GM23338 (cell line): ENCODE results near the gene COG1. TPM values are rescaled to one million over a fixed set of nuclear protein-coding genes. Genes with fewer than 3 reads are reported as not detected.

Source experiments
- ATAC-seq: fragments of 200-7000 bp; cut with Tn5 transposase; 3 replicates; pipeline ENCODE4 v1.9.1; 2020
- DNase-seq: peaks from one replicate; pipeline ENCODE4 v3.0.0-alpha.2; 2015; ENCODE audit warnings: low spot score
- H2AFZ ChIP-seq: fragments of 200-600 bp; sonication (generic); 2 replicates; pipeline ENCODE4 v1.8.0; 2016; ENCODE audit warnings: antibody characterized with exemption, mild to moderate bottlenecking, moderate library complexity
- H3F3A ChIP-seq: fragments of 200-600 bp; sonication (generic); replicated peaks from 2 replicates; pipeline ENCODE4 v1.8.0; 2017; ENCODE audit warnings: antibody characterized with exemption, mixed run types, low read depth
- H3K27ac ChIP-seq: fragments of 200-600 bp; sonication (generic); 2 replicates; pipeline ENCODE4 v1.6.1; 2016; ENCODE audit warnings: low read depth
- H3K27me3 ChIP-seq: fragments of 200-600 bp; sonication (generic); 2 replicates; pipeline ENCODE4 v1.8.0; 2016; ENCODE audit warnings: mild to moderate bottlenecking, mixed run types, moderate library complexity; ENCODE audit not compliant: insufficient read depth
- H3K36me3 ChIP-seq: fragments of 200-600 bp; sonication (generic); 2 replicates; pipeline ENCODE4 v1.8.0; 2016; ENCODE audit warnings: mild to moderate bottlenecking; ENCODE audit not compliant: insufficient read depth
- H3K4me1 ChIP-seq: fragments of 200-600 bp; sonication (generic); 2 replicates; pipeline ENCODE4 v1.8.0; 2016; ENCODE audit warnings: mild to moderate bottlenecking, moderate library complexity; ENCODE audit not compliant: insufficient read depth
- H3K4me2 ChIP-seq: fragments of 200-600 bp; sonication (generic); 2 replicates; pipeline ENCODE4 v1.7.1; 2017; ENCODE audit warnings: mixed run types
- H3K4me3 ChIP-seq: fragments of 200-600 bp; sonication (generic); 2 replicates; pipeline ENCODE4 v1.6.1; 2016; ENCODE audit warnings: mixed run types
- H3K79me2 ChIP-seq: fragments of 200-600 bp; sonication (generic); replicated peaks from 2 replicates; pipeline ENCODE4 v1.8.0; 2017; ENCODE audit warnings: mild to moderate bottlenecking; ENCODE audit not compliant: insufficient read depth
- H3K9me2 ChIP-seq: fragments of 200-600 bp; sonication (generic); 2 replicates; pipeline ENCODE4 v1.8.0; 2017; ENCODE audit not compliant: insufficient read depth
- H4K20me1 ChIP-seq: fragments of 200-600 bp; sonication (generic); replicated peaks from 2 replicates; pipeline ENCODE4 v1.8.0; 2017; ENCODE audit warnings: mild to moderate bottlenecking; ENCODE audit not compliant: insufficient read depth
- H3K27ac Mint-ChIP-seq: 2 replicates; pipeline ENCODE4 v1.8.0; 2020; ENCODE audit warnings: inconsistent platforms, mild to moderate bottlenecking, moderate library complexity, mixed read lengths
- H3K27me3 Mint-ChIP-seq: 3 replicates; pipeline ENCODE4 v1.8.0; 2022; ENCODE audit warnings: low read depth, mild to moderate bottlenecking, moderate library complexity, mixed read lengths, inconsistent platforms; ENCODE audit not compliant: insufficient read depth, poor library complexity
- H3K36me3 Mint-ChIP-seq: 3 replicates; pipeline ENCODE4 v1.8.0; 2021; ENCODE audit warnings: low read depth, mild to moderate bottlenecking, inconsistent platforms, moderate library complexity, mixed read lengths
- H3K4me1 Mint-ChIP-seq: 3 replicates; pipeline ENCODE4 v1.8.0; 2020; ENCODE audit warnings: mild to moderate bottlenecking, inconsistent platforms, mixed read lengths
- H3K4me3 Mint-ChIP-seq: 3 replicates; pipeline ENCODE4 v1.8.0; 2021; ENCODE audit warnings: moderate library complexity, mild to moderate bottlenecking, inconsistent platforms, mixed read lengths
- H3K9me3 Mint-ChIP-seq: 3 replicates; pipeline ENCODE4 v1.8.0; 2020; ENCODE audit warnings: moderate library complexity, mild to moderate bottlenecking, inconsistent platforms, mixed read lengths
- CREB1 ChIP-seq: fragments of 250-450 bp; sonication (Bioruptor Pico); IDR thresholded peaks from 2 replicates; pipeline ENCODE4 v1.5.0; 2020; ENCODE audit warnings: low read depth, mild to moderate bottlenecking, moderate library complexity
- EZH2 ChIP-seq: fragments of 200-600 bp; sonication (generic); IDR thresholded peaks from one replicate; pipeline ENCODE4 v1.8.0; 2017; ENCODE audit warnings: antibody characterized with exemption, mild to moderate bottlenecking, low read depth; ENCODE audit not compliant: unreplicated experiment
- EZH2phosphoT487 ChIP-seq: fragments of 200-600 bp; sonication (generic); IDR thresholded peaks from one replicate; pipeline ENCODE4 v1.8.1; 2018; ENCODE audit warnings: antibody characterized with exemption; ENCODE audit not compliant: unreplicated experiment
- JUNB ChIP-seq: IDR thresholded peaks from one replicate; pipeline ENCODE4 v1.6.1; 2016; ENCODE audit warnings: antibody characterized with exemption; ENCODE audit not compliant: unreplicated experiment
- NANOG ChIP-seq: IDR thresholded peaks from 2 replicates; pipeline ENCODE4 v1.6.1; 2016; ENCODE audit warnings: antibody characterized with exemption, borderline replicate concordance
- POLR2AphosphoS5 ChIP-seq: IDR thresholded peaks from 2 replicates; pipeline ENCODE4 v1.6.1; 2016; ENCODE audit warnings: antibody characterized with exemption, low read depth
- STAT1 ChIP-seq: IDR thresholded peaks from one replicate; pipeline ENCODE4 v1.6.1; 2016; ENCODE audit warnings: antibody characterized with exemption; ENCODE audit not compliant: unreplicated experiment
- ZNF114 ChIP-seq: fragments of 250-450 bp; sonication (Bioruptor Pico); IDR thresholded peaks from 2 replicates; pipeline ENCODE4 v1.5.0; 2020; ENCODE audit warnings: mild to moderate bottlenecking, moderate library complexity
- ZNF331 ChIP-seq: fragments of 250-450 bp; sonication (Bioruptor Pico); IDR thresholded peaks from 2 replicates; pipeline ENCODE4 v1.5.0; 2020; ENCODE audit warnings: low read depth, mild to moderate bottlenecking, moderate library complexity
- polyA plus RNA-seq: library from polyadenylated mRNA; unstranded; fragments of >200 nt; fragmentation: Nextera tagmentation; extraction: Ambion mirVana; gene quantifications from 2 replicates; pipeline ENCODE4 v1.2.1, GENCODE V29; 2016
- total RNA-seq: library from RNA; depleted of rRNA; stranded (reverse); fragments of >200 nt; shearing (Covaris generic); gene quantifications from 2 replicates; pipeline ENCODE4 v1.2.3, GENCODE V29; 2014
- TF ChIP-seq, protein P1 (sequence below): IDR thresholded peaks from one replicate; pipeline ENCODE4 v1.6.1; 2018; ENCODE audit warnings: antibody characterized with exemption; ENCODE audit not compliant: unreplicated experiment
- TF ChIP-seq, protein P2 (sequence below), 2 experiments: fragments of 200-600 bp in 1 of 2; sonication (generic) in 1 of 2; conservative IDR thresholded peaks; 2 replicates each; pipeline versions ENCODE4 v1.5.1 to v1.6.1; 2016 to 2017; ENCODE audit warnings: antibody characterized with exemption in 2 of 2, low read depth in 2 of 2, mild to moderate bottlenecking in 2 of 2, moderate library complexity in 1 of 2
- TF ChIP-seq, protein P3 (sequence below): IDR thresholded peaks from 2 replicates; pipeline ENCODE4 v1.6.1; 2016; ENCODE audit warnings: antibody characterized with exemption
- TF ChIP-seq, protein P4 (sequence below): fragments of 250-450 bp; sonication (Bioruptor Pico); IDR thresholded peaks from 2 replicates; pipeline ENCODE4 v1.5.0; 2020; ENCODE audit warnings: mild to moderate bottlenecking, moderate library complexity

Gene COG1
- total and polyA plus RNA-seq, 2 experiments from 2014 or later = 15.0 to 26.1 TPM

DNA sequence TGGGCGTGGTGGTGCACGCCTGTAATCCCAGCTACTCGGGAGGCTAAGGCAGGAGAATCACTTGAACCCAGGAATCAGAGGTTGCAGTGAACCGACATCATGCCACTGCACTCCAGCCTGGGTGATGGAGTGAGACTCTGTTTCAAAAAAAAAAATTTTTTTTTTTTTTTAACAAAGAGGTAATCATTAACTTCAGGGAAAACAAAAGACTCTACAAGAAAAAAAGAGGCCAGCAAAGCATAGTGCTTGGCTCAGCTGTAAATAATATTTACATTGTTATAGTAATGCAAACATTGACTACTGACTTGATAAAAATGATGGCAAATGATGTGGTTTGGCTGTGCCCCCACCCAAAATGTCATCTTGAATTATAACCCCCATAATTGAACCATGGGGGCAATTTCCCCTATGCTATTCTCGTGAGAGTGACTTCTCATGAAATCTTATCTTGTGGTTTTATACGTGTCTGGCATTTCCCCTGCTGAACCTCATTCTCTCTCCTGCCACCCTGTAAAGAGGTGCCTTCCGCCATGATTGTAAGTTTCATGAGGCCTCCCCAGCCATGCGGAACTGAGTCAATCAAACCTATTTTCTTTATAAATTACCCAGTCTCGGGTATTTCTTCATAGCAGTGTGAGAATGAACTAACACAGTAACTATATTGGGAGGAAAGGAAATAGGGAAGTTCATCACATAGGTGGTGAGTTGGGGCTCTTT is 40.8 kb upstream of the COG1 start:
- Histone ChIP-seq H3F3A (peaks cover 5% of the 10 kb centered on the region; the same call in 1 of the 2 replicates), H3K4me3 (no peak overlapping the region), H3K27ac (no peak overlapping the region), H3K9me2 (no peaks in the 10 kb centered on the region), H3K27me3 (no peaks in the 10 kb centered on the region), H3K79me2 (no peaks in the 10 kb centered on the region), H3K4me2 (no peak overlapping the region), H4K20me1 (no peaks in the 10 kb centered on the region), H3K36me3 (no peaks in the 10 kb centered on the region), H2AFZ (no peak overlapping the region), H3K4me1 (peaks cover 19% of the 10 kb centered on the region)
- ATAC-seq (no peak), DNase-seq (no peak)
- peaks cover 11% of the 10 kb centered on the region for H3K27me3 Mint-ChIP-seq
- no peak overlapping the region for H3K27ac Mint-ChIP-seq
- peaks cover 17% of the 10 kb centered on the region for H3K9me3 Mint-ChIP-seq
- H3K36me3 Mint-ChIP-seq = peaks cover 5% of the 10 kb centered on the region; the same call in 1 of the 3 replicates
- H3K4me1 Mint-ChIP-seq = peaks cover 18% of the 10 kb centered on the region
- TF ChIP-seq NANOG (no peak), STAT1 (no peak), ZNF114 (CRISPR knock-in tag) (no peak), CREB1 (no peak), POLR2AphosphoS5 (no peak), EZH2phosphoT487 (no peak), JUNB (no peak), EZH2 (no peak), ZNF331 (CRISPR knock-in tag) (no peak)
- TF ChIP-seq, protein P1, sequence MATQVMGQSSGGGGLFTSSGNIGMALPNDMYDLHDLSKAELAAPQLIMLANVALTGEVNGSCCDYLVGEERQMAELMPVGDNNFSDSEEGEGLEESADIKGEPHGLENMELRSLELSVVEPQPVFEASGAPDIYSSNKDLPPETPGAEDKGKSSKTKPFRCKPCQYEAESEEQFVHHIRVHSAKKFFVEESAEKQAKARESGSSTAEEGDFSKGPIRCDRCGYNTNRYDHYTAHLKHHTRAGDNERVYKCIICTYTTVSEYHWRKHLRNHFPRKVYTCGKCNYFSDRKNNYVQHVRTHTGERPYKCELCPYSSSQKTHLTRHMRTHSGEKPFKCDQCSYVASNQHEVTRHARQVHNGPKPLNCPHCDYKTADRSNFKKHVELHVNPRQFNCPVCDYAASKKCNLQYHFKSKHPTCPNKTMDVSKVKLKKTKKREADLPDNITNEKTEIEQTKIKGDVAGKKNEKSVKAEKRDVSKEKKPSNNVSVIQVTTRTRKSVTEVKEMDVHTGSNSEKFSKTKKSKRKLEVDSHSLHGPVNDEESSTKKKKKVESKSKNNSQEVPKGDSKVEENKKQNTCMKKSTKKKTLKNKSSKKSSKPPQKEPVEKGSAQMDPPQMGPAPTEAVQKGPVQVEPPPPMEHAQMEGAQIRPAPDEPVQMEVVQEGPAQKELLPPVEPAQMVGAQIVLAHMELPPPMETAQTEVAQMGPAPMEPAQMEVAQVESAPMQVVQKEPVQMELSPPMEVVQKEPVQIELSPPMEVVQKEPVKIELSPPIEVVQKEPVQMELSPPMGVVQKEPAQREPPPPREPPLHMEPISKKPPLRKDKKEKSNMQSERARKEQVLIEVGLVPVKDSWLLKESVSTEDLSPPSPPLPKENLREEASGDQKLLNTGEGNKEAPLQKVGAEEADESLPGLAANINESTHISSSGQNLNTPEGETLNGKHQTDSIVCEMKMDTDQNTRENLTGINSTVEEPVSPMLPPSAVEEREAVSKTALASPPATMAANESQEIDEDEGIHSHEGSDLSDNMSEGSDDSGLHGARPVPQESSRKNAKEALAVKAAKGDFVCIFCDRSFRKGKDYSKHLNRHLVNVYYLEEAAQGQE = no peak
- TF ChIP-seq, protein P2, sequence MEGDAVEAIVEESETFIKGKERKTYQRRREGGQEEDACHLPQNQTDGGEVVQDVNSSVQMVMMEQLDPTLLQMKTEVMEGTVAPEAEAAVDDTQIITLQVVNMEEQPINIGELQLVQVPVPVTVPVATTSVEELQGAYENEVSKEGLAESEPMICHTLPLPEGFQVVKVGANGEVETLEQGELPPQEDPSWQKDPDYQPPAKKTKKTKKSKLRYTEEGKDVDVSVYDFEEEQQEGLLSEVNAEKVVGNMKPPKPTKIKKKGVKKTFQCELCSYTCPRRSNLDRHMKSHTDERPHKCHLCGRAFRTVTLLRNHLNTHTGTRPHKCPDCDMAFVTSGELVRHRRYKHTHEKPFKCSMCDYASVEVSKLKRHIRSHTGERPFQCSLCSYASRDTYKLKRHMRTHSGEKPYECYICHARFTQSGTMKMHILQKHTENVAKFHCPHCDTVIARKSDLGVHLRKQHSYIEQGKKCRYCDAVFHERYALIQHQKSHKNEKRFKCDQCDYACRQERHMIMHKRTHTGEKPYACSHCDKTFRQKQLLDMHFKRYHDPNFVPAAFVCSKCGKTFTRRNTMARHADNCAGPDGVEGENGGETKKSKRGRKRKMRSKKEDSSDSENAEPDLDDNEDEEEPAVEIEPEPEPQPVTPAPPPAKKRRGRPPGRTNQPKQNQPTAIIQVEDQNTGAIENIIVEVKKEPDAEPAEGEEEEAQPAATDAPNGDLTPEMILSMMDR (conservative IDR thresholded peaks at IDR 0.05; ENCODE audit: low read depth in 2 of 2) = no peak
- TF ChIP-seq, protein P3, sequence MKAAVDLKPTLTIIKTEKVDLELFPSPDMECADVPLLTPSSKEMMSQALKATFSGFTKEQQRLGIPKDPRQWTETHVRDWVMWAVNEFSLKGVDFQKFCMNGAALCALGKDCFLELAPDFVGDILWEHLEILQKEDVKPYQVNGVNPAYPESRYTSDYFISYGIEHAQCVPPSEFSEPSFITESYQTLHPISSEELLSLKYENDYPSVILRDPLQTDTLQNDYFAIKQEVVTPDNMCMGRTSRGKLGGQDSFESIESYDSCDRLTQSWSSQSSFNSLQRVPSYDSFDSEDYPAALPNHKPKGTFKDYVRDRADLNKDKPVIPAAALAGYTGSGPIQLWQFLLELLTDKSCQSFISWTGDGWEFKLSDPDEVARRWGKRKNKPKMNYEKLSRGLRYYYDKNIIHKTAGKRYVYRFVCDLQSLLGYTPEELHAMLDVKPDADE = no peak
- TF ChIP-seq, protein P4, sequence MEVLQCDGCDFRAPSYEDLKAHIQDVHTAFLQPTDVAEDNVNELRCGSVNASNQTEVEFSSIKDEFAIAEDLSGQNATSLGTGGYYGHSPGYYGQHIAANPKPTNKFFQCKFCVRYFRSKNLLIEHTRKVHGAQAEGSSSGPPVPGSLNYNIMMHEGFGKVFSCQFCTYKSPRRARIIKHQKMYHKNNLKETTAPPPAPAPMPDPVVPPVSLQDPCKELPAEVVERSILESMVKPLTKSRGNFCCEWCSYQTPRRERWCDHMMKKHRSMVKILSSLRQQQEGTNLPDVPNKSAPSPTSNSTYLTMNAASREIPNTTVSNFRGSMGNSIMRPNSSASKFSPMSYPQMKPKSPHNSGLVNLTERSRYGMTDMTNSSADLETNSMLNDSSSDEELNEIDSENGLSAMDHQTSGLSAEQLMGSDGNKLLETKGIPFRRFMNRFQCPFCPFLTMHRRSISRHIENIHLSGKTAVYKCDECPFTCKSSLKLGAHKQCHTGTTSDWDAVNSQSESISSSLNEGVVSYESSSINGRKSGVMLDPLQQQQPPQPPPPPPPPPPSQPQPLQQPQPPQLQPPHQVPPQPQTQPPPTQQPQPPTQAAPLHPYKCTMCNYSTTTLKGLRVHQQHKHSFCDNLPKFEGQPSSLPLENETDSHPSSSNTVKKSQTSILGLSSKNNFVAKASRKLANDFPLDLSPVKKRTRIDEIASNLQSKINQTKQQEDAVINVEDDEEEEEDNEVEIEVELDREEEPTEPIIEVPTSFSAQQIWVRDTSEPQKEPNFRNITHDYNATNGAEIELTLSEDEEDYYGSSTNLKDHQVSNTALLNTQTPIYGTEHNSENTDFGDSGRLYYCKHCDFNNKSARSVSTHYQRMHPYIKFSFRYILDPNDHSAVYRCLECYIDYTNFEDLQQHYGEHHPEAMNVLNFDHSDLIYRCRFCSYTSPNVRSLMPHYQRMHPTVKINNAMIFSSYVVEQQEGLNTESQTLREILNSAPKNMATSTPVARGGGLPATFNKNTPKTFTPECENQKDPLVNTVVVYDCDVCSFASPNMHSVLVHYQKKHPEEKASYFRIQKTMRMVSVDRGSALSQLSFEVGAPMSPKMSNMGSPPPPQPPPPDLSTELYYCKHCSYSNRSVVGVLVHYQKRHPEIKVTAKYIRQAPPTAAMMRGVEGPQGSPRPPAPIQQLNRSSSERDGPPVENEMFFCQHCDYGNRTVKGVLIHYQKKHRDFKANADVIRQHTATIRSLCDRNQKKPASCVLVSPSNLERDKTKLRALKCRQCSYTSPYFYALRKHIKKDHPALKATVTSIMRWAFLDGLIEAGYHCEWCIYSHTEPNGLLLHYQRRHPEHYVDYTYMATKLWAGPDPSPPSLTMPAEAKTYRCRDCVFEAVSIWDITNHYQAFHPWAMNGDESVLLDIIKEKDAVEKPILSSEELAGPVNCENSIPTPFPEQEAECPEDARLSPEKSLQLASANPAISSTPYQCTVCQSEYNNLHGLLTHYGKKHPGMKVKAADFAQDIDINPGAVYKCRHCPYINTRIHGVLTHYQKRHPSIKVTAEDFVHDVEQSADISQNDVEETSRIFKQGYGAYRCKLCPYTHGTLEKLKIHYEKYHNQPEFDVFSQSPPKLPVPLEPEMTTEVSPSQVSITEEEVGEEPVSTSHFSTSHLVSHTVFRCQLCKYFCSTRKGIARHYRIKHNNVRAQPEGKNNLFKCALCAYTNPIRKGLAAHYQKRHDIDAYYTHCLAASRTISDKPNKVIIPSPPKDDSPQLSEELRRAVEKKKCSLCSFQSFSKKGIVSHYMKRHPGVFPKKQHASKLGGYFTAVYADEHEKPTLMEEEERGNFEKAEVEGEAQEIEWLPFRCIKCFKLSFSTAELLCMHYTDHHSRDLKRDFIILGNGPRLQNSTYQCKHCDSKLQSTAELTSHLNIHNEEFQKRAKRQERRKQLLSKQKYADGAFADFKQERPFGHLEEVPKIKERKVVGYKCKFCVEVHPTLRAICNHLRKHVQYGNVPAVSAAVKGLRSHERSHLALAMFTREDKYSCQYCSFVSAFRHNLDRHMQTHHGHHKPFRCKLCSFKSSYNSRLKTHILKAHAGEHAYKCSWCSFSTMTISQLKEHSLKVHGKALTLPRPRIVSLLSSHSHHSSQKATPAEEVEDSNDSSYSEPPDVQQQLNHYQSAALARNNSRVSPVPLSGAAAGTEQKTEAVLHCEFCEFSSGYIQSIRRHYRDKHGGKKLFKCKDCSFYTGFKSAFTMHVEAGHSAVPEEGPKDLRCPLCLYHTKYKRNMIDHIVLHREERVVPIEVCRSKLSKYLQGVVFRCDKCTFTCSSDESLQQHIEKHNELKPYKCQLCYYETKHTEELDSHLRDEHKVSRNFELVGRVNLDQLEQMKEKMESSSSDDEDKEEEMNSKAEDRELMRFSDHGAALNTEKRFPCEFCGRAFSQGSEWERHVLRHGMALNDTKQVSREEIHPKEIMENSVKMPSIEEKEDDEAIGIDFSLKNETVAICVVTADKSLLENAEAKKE = no peak
- H3K4me3 Mint-ChIP-seq = no peak overlapping the region
